Naive thymus-derived CD4-positive, alpha-beta T cell (primary cell): ENCODE measurements around the gene PAPLN. TPM values are rescaled to one million over a fixed set of nuclear protein-coding genes. Genes with fewer than 3 reads are reported as not detected.

Experiments used
- ATAC-seq: fragments of 150-1000 bp; cut with Tn5 transposase; 2 replicates; pipeline ENCODE4 v1.10.0; 2021; ENCODE audit warnings: mild to moderate bottlenecking, moderate library complexity
- CTCF ChIA-PET: fragments of 350-600 bp; sonication (Branson Sonifier 250); formaldehyde crosslinking; loops from one replicate; lab custom pipeline; 2021; ENCODE audit warnings: antibody characterized with exemption; lab: Charles Lee
- POLR2A ChIA-PET: fragments of 350-600 bp; sonication (Branson Sonifier 250); formaldehyde crosslinking; loops from one replicate; lab custom pipeline; 2021; ENCODE audit warnings: antibody characterized with exemption, inconsistent platforms; lab: Charles Lee
- DNase-seq, 9 donors: peaks; one replicate each; pipeline versions ENCODE4 v3.0.0 to v3.0.0-alpha.2; 2020 to 2022; ENCODE audit warnings: mixed read lengths in 1 of 9
- H3K27ac ChIP-seq: one replicate; pipeline ENCODE4 v1.7.0; 2013; ENCODE audit warnings: mild to moderate bottlenecking, low read depth, low read length, moderate library complexity
- H3K27me3 ChIP-seq, 2 donors: one replicate each; pipeline ENCODE4 v1.7.0; 2013; ENCODE audit warnings: low read length in 2 of 2, mild to moderate bottlenecking in 2 of 2, moderate library complexity in 2 of 2; ENCODE audit not compliant: control insufficient read depth in 2 of 2, insufficient read depth in 2 of 2
- H3K36me3 ChIP-seq, 3 experiments: 1 replicate in 2 of 3; 2 replicates in 1 of 3; pipeline ENCODE4 v1.7.0; 2013; ENCODE audit warnings: low read length in 3 of 3, mild to moderate bottlenecking in 3 of 3, moderate library complexity in 1 of 3; ENCODE audit not compliant: insufficient read depth in 3 of 3, control insufficient read depth in 2 of 3
- H3K4me1 ChIP-seq, 2 donors: one replicate each; pipeline ENCODE4 v1.7.0; 2013; ENCODE audit warnings: low read length in 2 of 2, mild to moderate bottlenecking in 2 of 2, moderate library complexity in 1 of 2; ENCODE audit not compliant: control insufficient read depth in 2 of 2, insufficient read depth in 2 of 2
- H3K4me3 ChIP-seq: 2 replicates; pipeline ENCODE4 v1.7.0; 2013; ENCODE audit warnings: mild to moderate bottlenecking, low read length
- H3K9me3 ChIP-seq, 3 experiments: 1 replicate in 2 of 3; 2 replicates in 1 of 3; pipeline ENCODE4 v1.7.0; 2013; ENCODE audit warnings: low read length in 3 of 3; ENCODE audit not compliant: control insufficient read depth in 2 of 3
- H3K27ac Mint-ChIP-seq, 9 donors: one replicate each; pipeline ENCODE4 v1.8.0; 2020 to 2022; ENCODE audit warnings: mixed read lengths in 9 of 9, mild to moderate bottlenecking in 8 of 9, moderate library complexity in 5 of 9, inconsistent platforms in 2 of 9
- H3K27me3 Mint-ChIP-seq, 5 donors: one replicate each; pipeline ENCODE4 v1.8.0; 2021 to 2022; ENCODE audit warnings: mixed read lengths in 5 of 5, mild to moderate bottlenecking in 1 of 5
- H3K36me3 Mint-ChIP-seq, 5 donors: one replicate each; pipeline ENCODE4 v1.8.0; 2020 to 2022; ENCODE audit warnings: mixed read lengths in 5 of 5, mild to moderate bottlenecking in 3 of 5, inconsistent platforms in 1 of 5
- H3K4me1 Mint-ChIP-seq, 7 donors: one replicate each; pipeline ENCODE4 v1.8.0; 2020 to 2022; ENCODE audit warnings: mixed read lengths in 7 of 7, mild to moderate bottlenecking in 3 of 7, inconsistent platforms in 1 of 7
- H3K4me3 Mint-ChIP-seq, 10 donors: one replicate each; pipeline ENCODE4 v1.8.0; 2020 to 2022; ENCODE audit warnings: mild to moderate bottlenecking in 10 of 10, mixed read lengths in 10 of 10, moderate library complexity in 6 of 10, inconsistent platforms in 2 of 10
- H3K9me3 Mint-ChIP-seq, 11 donors: one replicate each; pipeline ENCODE4 v1.8.0; 2020 to 2022; ENCODE audit warnings: mixed read lengths in 11 of 11, mild to moderate bottlenecking in 4 of 11, inconsistent platforms in 1 of 11, moderate library complexity in 1 of 11
- intact Hi-C, 2 donors: fragments of 100-400 bp; cut with micrococcal nuclease; formaldehyde crosslinking; loops; one replicate each; pipeline ENCODE4 v1.15.1; 2023
- polyA plus RNA-seq, 2 donors: library from polyadenylated mRNA; unstranded; fragments of 300-500 nt; fragmentation: Illumina TruSeq; gene quantifications; one replicate each; pipeline ENCODE4 v1.2.3, GENCODE V29; 2021
- total RNA-seq, 6 experiments: library from RNA in 5 of 6; stranded (reverse) in 5 of 6; gene quantifications; 1 replicate in 5 of 6; 2 replicates in 1 of 6; pipeline ENCODE4 v1.2.3 and lab custom pipeline; 2021 to 2026

The PAPLN gene
- total and polyA plus RNA-seq, 7 experiments from 2014 or later, result 0.08 to 1.4 (median 0.44) TPM

GRCh38 chr14:73267474-73267873 lies 30.2 kb downstream of the PAPLN start:
- ATAC-seq, result no peak
- intact Hi-C loops, result no loop called here
- DNase-seq, result no peak
- Mint-ChIP-seq H3K27ac (no peak overlapping the region), H3K4me3 (no peak overlapping the region), H3K36me3 (peaks cover 0 to 7% (median 0%) of the 10 kb centered on the region in 5 donors), H3K4me1 (peaks cover 7 to 19% (median 10%) of the 10 kb centered on the region in 7 donors), H3K27me3 (peaks cover 10 to 26% (median 22%) of the 10 kb centered on the region in 5 donors), H3K9me3 (no peaks in the 10 kb centered on the region)
- ChIA-PET POLR2A (no interaction called here), CTCF (no interaction called here)
- Histone ChIP-seq H3K9me3 (no peaks in the 10 kb centered on the region), H3K4me1 (no peaks in the 10 kb centered on the region), H3K4me3 (no peak overlapping the region), H3K27ac (no peak overlapping the region), H3K36me3 (no peaks in the 10 kb centered on the region), H3K27me3 (no peaks in the 10 kb centered on the region)

- no peaks in the 10 kb centered on the region for H3K9me3 ChIP-seq
- DNase-seq (peak in 1 of 9 donors; percentile 3), ATAC-seq (peak; percentile 69)
- Mint-ChIP-seq H3K9me3 (no peaks in the 10 kb centered on the region), H3K27ac (peak overlapping the region in 1 of 9 donors; percentile 7), H3K4me3 (peak overlapping the region in 9 of 10 donors; percentile 39 to 76 (median 70)), H3K36me3 (peaks cover 5 to 12% (median 10%) of the 10 kb centered on the region in 5 donors), H3K4me1 (peaks cover 7 to 19% (median 10%) of the 10 kb centered on the region in 7 donors), H3K27me3 (peaks cover 3 to 26% (median 18%) of the 10 kb centered on the region in 5 donors)
- no peaks in the 10 kb centered on the region for H3K4me1 ChIP-seq
- CTCF ChIA-PET, result no interaction called here
- H3K27ac ChIP-seq, result no peak overlapping the region
- intact Hi-C loops, result no loop called here
- POLR2A ChIA-PET, result no interaction called here
- no peaks in the 10 kb centered on the region for H3K36me3 ChIP-seq
- no peaks in the 10 kb centered on the region for H3K27me3 ChIP-seq
- peak overlapping the region; percentile 8 for H3K4me3 ChIP-seq
These were observed 32.6 kb downstream of the PAPLN start for GRCh38 chr14:73269729-73270531.

- Histone ChIP-seq H3K36me3 (peaks cover 0 to 15% (median 0%) of the 10 kb centered on the region in 3 experiments), H3K27ac (no peak overlapping the region), H3K9me3 (no peaks in the 10 kb centered on the region), H3K27me3 (no peaks in the 10 kb centered on the region), H3K4me1 (no peaks in the 10 kb centered on the region), H3K4me3 (no peak overlapping the region)
- H3K4me1 Mint-ChIP-seq, result peaks cover 7 to 19% (median 10%) of the 10 kb centered on the region in 7 donors
- ATAC-seq (no peak), DNase-seq (no peak)
- ChIA-PET CTCF (no interaction called here), POLR2A (interaction anchor here (0.6 kb wide), 1 partner anchor 51 kb away, joined by 5 read pairs; no protein-coding TSS in a partner anchor)
- peaks cover 5 to 28% (median 20%) of the 10 kb centered on the region in 5 donors for H3K36me3 Mint-ChIP-seq
- intact Hi-C loops, result no loop called here
- no peaks in the 10 kb centered on the region for H3K9me3 Mint-ChIP-seq
- H3K27ac Mint-ChIP-seq, result no peak overlapping the region
- peaks cover 3 to 25% (median 18%) of the 10 kb centered on the region in 5 donors for H3K27me3 Mint-ChIP-seq
- no peak overlapping the region for H3K4me3 Mint-ChIP-seq
These were observed 35.1 kb downstream of the PAPLN start for GRCh38 chr14:73272393-73272792.

- POLR2A ChIA-PET, result no interaction called here
- intact Hi-C loops, result no loop called here
- no peaks in the 10 kb centered on the region for H3K9me3 ChIP-seq
- H3K4me1 ChIP-seq, result no peaks in the 10 kb centered on the region
- H3K9me3 Mint-ChIP-seq, result no peaks in the 10 kb centered on the region
- peaks cover 0 to 17% (median 0%) of the 10 kb centered on the region in 3 experiments for H3K36me3 ChIP-seq
- H3K4me3 Mint-ChIP-seq, result no peak overlapping the region
- H3K36me3 Mint-ChIP-seq, result peaks cover 5 to 28% (median 20%) of the 10 kb centered on the region in 5 donors
- ATAC-seq (no peak), DNase-seq (no peak)
- H3K27ac ChIP-seq, result no peak overlapping the region
- peaks cover 3 to 16% (median 15%) of the 10 kb centered on the region in 5 donors for H3K27me3 Mint-ChIP-seq
- H3K4me3 ChIP-seq, result no peak overlapping the region
- H3K4me1 Mint-ChIP-seq, result peaks cover 7 to 18% (median 10%) of the 10 kb centered on the region in 7 donors
- no peaks in the 10 kb centered on the region for H3K27me3 ChIP-seq
- peak overlapping the region in 2 of 9 donors; percentile 17 to 28 for H3K27ac Mint-ChIP-seq
- CTCF ChIA-PET, result no interaction called here
These were observed 36.5 kb downstream of the PAPLN start for GRCh38 chr14:73273799-73274198.

- peaks cover 0 to 4% (median 0%) of the 10 kb centered on the region in 7 donors for H3K4me1 Mint-ChIP-seq
- Histone ChIP-seq H3K27me3 (no peaks in the 10 kb centered on the region), H3K4me3 (no peak overlapping the region), H3K4me1 (no peaks in the 10 kb centered on the region), H3K9me3 (no peaks in the 10 kb centered on the region), H3K36me3 (peaks cover 1 to 33% (median 2%) of the 10 kb centered on the region in 3 experiments), H3K27ac (no peak overlapping the region)
- peaks cover 6 to 46% (median 24%) of the 10 kb centered on the region in 5 donors for H3K36me3 Mint-ChIP-seq
- H3K27ac Mint-ChIP-seq, result no peak overlapping the region
- POLR2A ChIA-PET, result no interaction called here
- DNase-seq (no peak), ATAC-seq (no peak)
- H3K9me3 Mint-ChIP-seq, result no peaks in the 10 kb centered on the region
- H3K4me3 Mint-ChIP-seq, result no peak overlapping the region
- CTCF ChIA-PET, result no interaction called here
- H3K27me3 Mint-ChIP-seq, result no peaks in the 10 kb centered on the region
- intact Hi-C loops, result no loop called here
These were observed 39.5 kb downstream of the PAPLN start for GRCh38 chr14:73276836-73277235.

- Mint-ChIP-seq H3K9me3 (no peaks in the 10 kb centered on the region), H3K4me1 (peaks cover 0 to 8% (median 0%) of the 10 kb centered on the region in 7 donors), H3K36me3 (peaks cover 12 to 52% (median 23%) of the 10 kb centered on the region in 5 donors), H3K27me3 (no peaks in the 10 kb centered on the region), H3K4me3 (no peak overlapping the region), H3K27ac (no peak overlapping the region)
- no peaks in the 10 kb centered on the region for H3K4me1 ChIP-seq
- intact Hi-C loops, result no loop called here
- POLR2A ChIA-PET, result no interaction called here
- ATAC-seq (no peak), DNase-seq (no peak)
- no peak overlapping the region for H3K27ac ChIP-seq
- H3K36me3 ChIP-seq, result peaks cover 4 to 39% (median 7%) of the 10 kb centered on the region in 3 experiments
- H3K9me3 ChIP-seq, result no peaks in the 10 kb centered on the region
- CTCF ChIA-PET, result no interaction called here
- H3K27me3 ChIP-seq, result no peaks in the 10 kb centered on the region
- H3K4me3 ChIP-seq, result no peak overlapping the region
These were observed 40.1 kb downstream of the PAPLN start for GRCh38 chr14:73277376-73277775.
